HL-60 (cell line): Measurements from ENCODE around the gene HVCN1.
A peak's percentile ranks its signal among the peaks of the same experiment; 100 is the strongest.

ENCODE experiments used
- DNase-seq, 2 experiments: peaks; one replicate each; pipeline ENCODE4 v3.0.0-alpha.2; 2010 to 2020; ENCODE audit warnings: low read depth in 1 of 2, low spot score in 1 of 2
- H3K27ac ChIP-seq: fragments of 250-450 bp; sonication (Bioruptor Pico); replicated peaks from 2 replicates; pipeline ENCODE4 v1.5.1; 2020; ENCODE audit warnings: mild to moderate bottlenecking, moderate library complexity
- H3K27me3 ChIP-seq: fragments of 250-450 bp; sonication (Bioruptor Pico); 2 replicates; pipeline ENCODE4 v1.5.1; 2021; ENCODE audit warnings: mild to moderate bottlenecking, moderate library complexity; ENCODE audit not compliant: insufficient read depth, poor library complexity, severe bottlenecking
- H3K4me3 ChIP-seq: replicated peaks from 2 replicates; pipeline ENCODE4 v1.5.1; 2011; ENCODE audit warnings: mild to moderate bottlenecking, control low read depth, low read length; ENCODE audit not compliant: insufficient read depth
- CTCF ChIP-seq: IDR thresholded peaks from one replicate; pipeline ENCODE4 v1.5.1; 2011; ENCODE audit warnings: low read length, control low read depth, inconsistent platforms; ENCODE audit not compliant: insufficient read depth
- GABPA ChIP-seq: IDR thresholded peaks from 2 replicates; pipeline ENCODE4 v1.6.1; 2012; ENCODE audit warnings: low read depth
- POLR2AphosphoS5 ChIP-seq: IDR thresholded peaks from 2 replicates; pipeline ENCODE4 v1.6.1; 2012; ENCODE audit warnings: low read depth
- REST ChIP-seq: IDR thresholded peaks from 2 replicates; pipeline ENCODE4 v1.6.1; 2012; ENCODE audit warnings: low read depth; ENCODE audit not compliant: insufficient replicate concordance
- SPI1 ChIP-seq: IDR thresholded peaks from 2 replicates; pipeline ENCODE4 v1.6.1; 2012; ENCODE audit warnings: low read depth, mild to moderate bottlenecking, borderline replicate concordance

The HVCN1 gene

DNA sequence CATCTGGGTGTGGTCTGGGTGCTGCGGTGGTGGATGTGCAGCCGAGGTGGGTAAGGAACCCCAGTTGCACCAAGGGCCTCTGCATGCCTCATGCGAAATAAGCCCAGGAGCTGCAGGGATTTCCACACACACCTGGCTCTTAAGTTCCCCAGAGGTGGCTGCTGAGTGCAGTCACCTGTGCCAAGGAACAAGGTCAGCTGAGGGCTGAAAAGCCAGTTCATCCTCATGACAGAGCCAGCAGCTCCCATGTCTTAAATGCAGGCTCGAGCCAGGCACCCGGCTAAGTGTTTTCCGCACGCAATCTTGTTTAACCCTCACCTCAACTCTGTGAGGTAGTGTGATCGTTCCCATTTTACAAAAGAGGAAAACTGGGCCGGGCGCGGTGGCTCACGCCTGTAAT is 9.7 kb downstream of the HVCN1 start:
- no peak for TF ChIP-seq REST
- no peak for TF ChIP-seq SPI1
- no peak for TF ChIP-seq CTCF
- no peak for TF ChIP-seq POLR2AphosphoS5
- no peak for TF ChIP-seq GABPA
- DNase-seq, result no peak

GRCh38 chr12:110677982-110678381 is 10.9 kb downstream of the HVCN1 start:
- no peak overlapping the region for H3K4me3 ChIP-seq
- TF ChIP-seq CTCF (no peak), POLR2AphosphoS5 (no peak), REST (no peak), GABPA (no peak)
- H3K27me3 ChIP-seq, result no peaks in the 10 kb centered on the region
- H3K27ac ChIP-seq, result no peak overlapping the region
- DNase-seq, result no peak

More for the DNA sequence above, 9.7 kb downstream of the HVCN1 start:
- Histone ChIP-seq H3K4me3 (no peak overlapping the region), H3K27ac (no peak overlapping the region), H3K27me3 (no peaks in the 10 kb centered on the region)

DNA sequence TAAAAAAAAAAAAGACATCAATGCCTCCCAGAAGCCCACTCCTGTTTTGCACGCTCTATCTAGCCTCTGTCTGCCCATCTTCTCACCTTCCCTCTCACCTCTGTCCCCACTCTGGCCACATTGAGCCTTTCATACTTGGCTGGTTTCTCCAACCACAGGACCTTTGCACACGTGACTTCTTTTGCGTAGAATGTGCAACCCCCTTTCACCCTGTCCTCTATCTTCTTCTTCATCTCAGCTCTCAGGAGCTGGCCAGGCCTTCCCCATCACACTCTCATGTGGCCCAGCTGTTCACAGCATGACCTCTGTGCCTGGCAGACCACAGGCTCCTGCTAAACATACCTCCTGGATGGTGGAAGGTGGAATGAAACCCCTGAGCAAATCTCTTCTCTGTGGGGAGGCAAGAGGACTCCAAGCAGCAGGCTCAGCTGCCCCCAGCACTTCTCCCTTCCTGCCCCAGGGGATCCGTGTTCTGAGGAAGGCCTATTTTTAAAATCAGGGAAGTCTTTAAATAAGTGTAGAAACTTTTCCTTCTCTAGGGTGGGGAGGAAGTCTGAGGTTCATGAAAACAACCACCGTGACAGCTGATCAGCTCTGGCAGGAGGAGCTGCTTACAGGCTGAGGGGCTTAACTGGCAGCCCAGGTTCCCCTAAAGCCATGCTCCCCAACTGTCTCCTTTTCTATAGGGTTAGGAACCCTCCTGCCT is 11.6 kb downstream of the HVCN1 start:
- TF ChIP-seq CTCF, result no peak
- peak; percentile 89 for TF ChIP-seq SPI1
- no peak for TF ChIP-seq REST
- peak; percentile 47; the same call in 1 of the 2 replicates for TF ChIP-seq POLR2AphosphoS5
- TF ChIP-seq GABPA, result no peak
- Histone ChIP-seq H3K4me3 (no peak overlapping the region), H3K27ac (no peak overlapping the region), H3K27me3 (no peaks in the 10 kb centered on the region)
- DNase-seq, result peak in 1 of 2 experiments; percentile 64
